KMS-11 (cell line): ENCODE measurements around the gene HPSE2.

ENCODE experiments used
- H2AFZ ChIP-seq: fragments of 200-600 bp; sonication (generic); 2 replicates; pipeline ENCODE4 v1.6.1; 2016; ENCODE audit warnings: antibody characterized with exemption, mixed run types, low read depth
- H3K27ac ChIP-seq: fragments of 200-600 bp; sonication (generic); 2 replicates; pipeline ENCODE4 v1.6.1; 2016; ENCODE audit warnings: mild to moderate bottlenecking, mixed run types
- H3K27me3 ChIP-seq: fragments of 200-600 bp; sonication (generic); 2 replicates; pipeline ENCODE4 v1.6.1; 2017; ENCODE audit warnings: mild to moderate bottlenecking, low read depth, mixed run types, moderate library complexity; ENCODE audit not compliant: insufficient read depth
- H3K36me3 ChIP-seq: fragments of 200-600 bp; sonication (generic); 2 replicates; pipeline ENCODE4 v1.6.1; 2017; ENCODE audit warnings: mild to moderate bottlenecking, mixed run types; ENCODE audit not compliant: insufficient read depth
- H3K4me1 ChIP-seq: fragments of 200-600 bp; sonication (generic); 2 replicates; pipeline ENCODE4 v1.6.1; 2016; ENCODE audit warnings: mild to moderate bottlenecking, low read depth, mixed run types; ENCODE audit not compliant: poor library complexity, severe bottlenecking
- H3K4me2 ChIP-seq: fragments of 200-600 bp; sonication (generic); 2 replicates; pipeline ENCODE4 v1.7.0; 2016; ENCODE audit warnings: mild to moderate bottlenecking, mixed run types
- H3K4me3 ChIP-seq: fragments of 200-600 bp; sonication (generic); IDR thresholded peaks from 2 replicates; pipeline ENCODE4 v1.6.1; 2017; ENCODE audit warnings: low read depth, low read length, mixed read lengths; ENCODE audit not compliant: insufficient read depth
- H3K79me2 ChIP-seq: fragments of 200-600 bp; sonication (generic); 2 replicates; pipeline ENCODE4 v1.6.1; 2016; ENCODE audit warnings: low read depth, mixed run types; ENCODE audit not compliant: insufficient read depth
- H3K9ac ChIP-seq: fragments of 200-600 bp; sonication (generic); 2 replicates; pipeline ENCODE4 v1.6.1; 2016; ENCODE audit warnings: mild to moderate bottlenecking, mixed run types
- H4K20me1 ChIP-seq: fragments of 200-600 bp; sonication (generic); 2 replicates; pipeline ENCODE4 v1.6.1; 2016; ENCODE audit warnings: mild to moderate bottlenecking, mixed run types; ENCODE audit not compliant: insufficient read depth
- TF ChIP-seq, protein P1 (sequence below): fragments of 200-600 bp; sonication (generic); conservative IDR thresholded peaks from 2 replicates; pipeline ENCODE4 v1.6.1; 2017; ENCODE audit warnings: low read depth, mild to moderate bottlenecking, antibody characterized with exemption, low read length, moderate library complexity, mixed read lengths

HPSE2 gene

GRCh38 chr10:98957801-98958200 lies 277.9 kb downstream of the HPSE2 start:
- no peak overlapping the region for H3K9ac ChIP-seq
- TF ChIP-seq, protein P1, sequence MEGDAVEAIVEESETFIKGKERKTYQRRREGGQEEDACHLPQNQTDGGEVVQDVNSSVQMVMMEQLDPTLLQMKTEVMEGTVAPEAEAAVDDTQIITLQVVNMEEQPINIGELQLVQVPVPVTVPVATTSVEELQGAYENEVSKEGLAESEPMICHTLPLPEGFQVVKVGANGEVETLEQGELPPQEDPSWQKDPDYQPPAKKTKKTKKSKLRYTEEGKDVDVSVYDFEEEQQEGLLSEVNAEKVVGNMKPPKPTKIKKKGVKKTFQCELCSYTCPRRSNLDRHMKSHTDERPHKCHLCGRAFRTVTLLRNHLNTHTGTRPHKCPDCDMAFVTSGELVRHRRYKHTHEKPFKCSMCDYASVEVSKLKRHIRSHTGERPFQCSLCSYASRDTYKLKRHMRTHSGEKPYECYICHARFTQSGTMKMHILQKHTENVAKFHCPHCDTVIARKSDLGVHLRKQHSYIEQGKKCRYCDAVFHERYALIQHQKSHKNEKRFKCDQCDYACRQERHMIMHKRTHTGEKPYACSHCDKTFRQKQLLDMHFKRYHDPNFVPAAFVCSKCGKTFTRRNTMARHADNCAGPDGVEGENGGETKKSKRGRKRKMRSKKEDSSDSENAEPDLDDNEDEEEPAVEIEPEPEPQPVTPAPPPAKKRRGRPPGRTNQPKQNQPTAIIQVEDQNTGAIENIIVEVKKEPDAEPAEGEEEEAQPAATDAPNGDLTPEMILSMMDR, result no peak
- H2AFZ ChIP-seq, result no peak overlapping the region
- no peaks in the 10 kb centered on the region for H3K4me1 ChIP-seq
- no peak overlapping the region for H3K4me2 ChIP-seq
- no peaks in the 10 kb centered on the region for H3K36me3 ChIP-seq
- H4K20me1 ChIP-seq, result no peaks in the 10 kb centered on the region
- H3K27me3 ChIP-seq, result no peaks in the 10 kb centered on the region
- no peaks in the 10 kb centered on the region for H3K79me2 ChIP-seq
- H3K4me3 ChIP-seq, result no peak overlapping the region
- H3K27ac ChIP-seq, result no peak overlapping the region

- no peaks in the 10 kb centered on the region for H3K4me1 ChIP-seq
- H3K27me3 ChIP-seq, result no peaks in the 10 kb centered on the region
- TF ChIP-seq, protein P1, result no peak
- no peak overlapping the region for H2AFZ ChIP-seq
- no peak overlapping the region for H3K4me3 ChIP-seq
- H3K36me3 ChIP-seq, result no peaks in the 10 kb centered on the region
- no peak overlapping the region for H3K9ac ChIP-seq
- H3K4me2 ChIP-seq, result no peak overlapping the region
- H3K27ac ChIP-seq, result no peak overlapping the region
- H3K79me2 ChIP-seq, result no peaks in the 10 kb centered on the region
- no peaks in the 10 kb centered on the region for H4K20me1 ChIP-seq
Measured at GRCh38 chr10:98956576-98957260, 278.9 kb downstream of the HPSE2 start.

- no peak overlapping the region for H3K4me2 ChIP-seq
- no peaks in the 10 kb centered on the region for H3K27me3 ChIP-seq
- TF ChIP-seq, protein P1, result no peak
- H2AFZ ChIP-seq, result no peak overlapping the region
- no peaks in the 10 kb centered on the region for H3K36me3 ChIP-seq
- H3K27ac ChIP-seq, result no peak overlapping the region
- H4K20me1 ChIP-seq, result no peaks in the 10 kb centered on the region
- H3K4me1 ChIP-seq, result no peaks in the 10 kb centered on the region
- no peak overlapping the region for H3K4me3 ChIP-seq
- no peaks in the 10 kb centered on the region for H3K79me2 ChIP-seq
- no peak overlapping the region for H3K9ac ChIP-seq
Measured at GRCh38 chr10:98953251-98953650, 282.4 kb downstream of the HPSE2 start.

- H4K20me1 ChIP-seq, result no peaks in the 10 kb centered on the region
- H3K4me2 ChIP-seq, result no peak overlapping the region
- no peak overlapping the region for H3K4me3 ChIP-seq
- no peak overlapping the region for H2AFZ ChIP-seq
- H3K27me3 ChIP-seq, result no peaks in the 10 kb centered on the region
- H3K79me2 ChIP-seq, result no peaks in the 10 kb centered on the region
- no peak overlapping the region for H3K9ac ChIP-seq
- no peaks in the 10 kb centered on the region for H3K36me3 ChIP-seq
- H3K27ac ChIP-seq, result no peak overlapping the region
- TF ChIP-seq, protein P1, result no peak
- H3K4me1 ChIP-seq, result no peaks in the 10 kb centered on the region
Measured at GRCh38 chr10:98951269-98952000, 284.2 kb downstream of the HPSE2 start.
